Esophagus squamous epithelium (tissue), 5 donors: ENCODE data around the gene C20orf96. TPM values are rescaled to one million over a fixed set of nuclear protein-coding genes. Genes with fewer than 3 reads are reported as not detected.

ENCODE experiments used
- DNase-seq: peaks from one replicate; lab custom pipeline; 2025; lab: John Stamatoyannopoulos, UW
- H3K27ac ChIP-seq, 4 donors: fragments of 200-600 bp; sonication (generic); one replicate each; pipeline ENCODE4 v1.5.1; 2016 to 2019; ENCODE audit warnings: mild to moderate bottlenecking in 1 of 4
- H3K27me3 ChIP-seq, 4 donors: fragments of 200-600 bp; sonication (generic); 1 replicate in 3 of 4; 2 replicates in 1 of 4; pipeline versions ENCODE4 v1.5.1 to v1.6.0; 2017 to 2021; ENCODE audit warnings: antibody characterized with exemption in 1 of 4
- H3K36me3 ChIP-seq, 3 donors: fragments of 200-600 bp; sonication (generic); one replicate each; pipeline ENCODE4 v1.5.1; 2016 to 2019
- H3K4me1 ChIP-seq, 3 donors: fragments of 200-600 bp; sonication (generic); one replicate each; pipeline ENCODE4 v1.5.1; 2017 to 2019
- H3K4me3 ChIP-seq, 4 donors: fragments of 200-600 bp; sonication (generic); 1 replicate in 3 of 4; 2 replicates in 1 of 4; pipeline ENCODE4 v1.5.1; 2016 to 2019; ENCODE audit warnings: mild to moderate bottlenecking in 2 of 4, moderate library complexity in 1 of 4
- H3K9me3 ChIP-seq, 3 donors: fragments of 200-600 bp; sonication (generic); one replicate each; pipeline ENCODE4 v1.5.1; 2016 to 2019
- POLR2A ChIP-seq, 4 donors: fragments of 450-650 bp; IDR thresholded peaks; one replicate each; pipeline ENCODE4 v1.6.1; 2017; ENCODE audit warnings: antibody characterized with exemption in 4 of 4, mild to moderate bottlenecking in 4 of 4, moderate library complexity in 3 of 4
- WGBS, 2 donors: methylation state at CpG; one replicate each; pipeline ENCODE4 v1.1.5; 2018; 5-methylcytosine and 5-hydroxymethylcytosine counted together
- intact Hi-C: fragments of 100-400 bp; cut with DNase I; formaldehyde crosslinking; loops from one replicate; pipeline ENCODE4 v1.15.0; 2022
- total RNA-seq, 4 donors: library from RNA; depleted of rRNA; stranded (reverse); fragments of >200 nt; gene quantifications; one replicate each; pipeline ENCODE4 v1.1.0, GENCODE V29; 2016
- TF ChIP-seq, protein P1 (sequence below), 6 experiments: fragments of 450-650 bp in 4 of 6; fragments of 200-600 bp in 2 of 6; sonication (generic) in 2 of 6; IDR thresholded peaks; one replicate each; pipeline ENCODE4 v1.5.1; 2016 to 2019; ENCODE audit warnings: antibody characterized with exemption in 6 of 6, mild to moderate bottlenecking in 4 of 6, moderate library complexity in 4 of 6
- donor health status: DM: yes; HTN: yes; CAD: no.

Gene C20orf96
- total RNA-seq, 4 donors from 2014 or later = 0.19 to 1.1 (median 0.89) TPM

GRCh38 chr20:278607-279571, 11.7 kb downstream of the C20orf96 start:
- intact Hi-C loops = no loop called here

GRCh38 chr20:278181-278580, 12.4 kb downstream of the C20orf96 start:
- TF ChIP-seq, protein P1, sequence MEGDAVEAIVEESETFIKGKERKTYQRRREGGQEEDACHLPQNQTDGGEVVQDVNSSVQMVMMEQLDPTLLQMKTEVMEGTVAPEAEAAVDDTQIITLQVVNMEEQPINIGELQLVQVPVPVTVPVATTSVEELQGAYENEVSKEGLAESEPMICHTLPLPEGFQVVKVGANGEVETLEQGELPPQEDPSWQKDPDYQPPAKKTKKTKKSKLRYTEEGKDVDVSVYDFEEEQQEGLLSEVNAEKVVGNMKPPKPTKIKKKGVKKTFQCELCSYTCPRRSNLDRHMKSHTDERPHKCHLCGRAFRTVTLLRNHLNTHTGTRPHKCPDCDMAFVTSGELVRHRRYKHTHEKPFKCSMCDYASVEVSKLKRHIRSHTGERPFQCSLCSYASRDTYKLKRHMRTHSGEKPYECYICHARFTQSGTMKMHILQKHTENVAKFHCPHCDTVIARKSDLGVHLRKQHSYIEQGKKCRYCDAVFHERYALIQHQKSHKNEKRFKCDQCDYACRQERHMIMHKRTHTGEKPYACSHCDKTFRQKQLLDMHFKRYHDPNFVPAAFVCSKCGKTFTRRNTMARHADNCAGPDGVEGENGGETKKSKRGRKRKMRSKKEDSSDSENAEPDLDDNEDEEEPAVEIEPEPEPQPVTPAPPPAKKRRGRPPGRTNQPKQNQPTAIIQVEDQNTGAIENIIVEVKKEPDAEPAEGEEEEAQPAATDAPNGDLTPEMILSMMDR (IDR thresholded peaks at IDR 0.05) = no peak
- TF ChIP-seq POLR2A (IDR thresholded peaks at IDR 0.05) = no peak
- Histone ChIP-seq H3K4me1 (no peaks in the 10 kb centered on the region), H3K36me3 (peaks cover 0 to 52% (median 0%) of the 10 kb centered on the region in 3 donors), H3K27ac (no peak overlapping the region), H3K27me3 (no peaks in the 10 kb centered on the region), H3K4me3 (no peak overlapping the region), H3K9me3 (no peaks in the 10 kb centered on the region)
- intact Hi-C loops = no loop called here
- DNase-seq = no peak
- WGBS, 2 donors = 83 to 86% methylated on average over 4 of the region's 5 CpGs

More at GRCh38 chr20:278607-279571, 11.7 kb downstream of the C20orf96 start:
- H3K4me3 ChIP-seq = peak overlapping the region in 1 of 4 donors; percentile 50
- no peaks in the 10 kb centered on the region for H3K9me3 ChIP-seq
- WGBS, 2 donors = 70 to 80% methylated on average over 21 to 32 of the region's 88 CpGs
- TF ChIP-seq, protein P1 (IDR thresholded peaks at IDR 0.05) = peak in 1 of 6 experiments; percentile 9
- TF ChIP-seq POLR2A (IDR thresholded peaks at IDR 0.05) = no peak
- no peak overlapping the region for H3K27ac ChIP-seq
- peaks cover 0 to 52% (median 0%) of the 10 kb centered on the region in 3 donors for H3K36me3 ChIP-seq
- no peaks in the 10 kb centered on the region for H3K27me3 ChIP-seq
- H3K4me1 ChIP-seq = no peaks in the 10 kb centered on the region
- no peak for DNase-seq

- DNase-seq = no peak
- WGBS, 2 donors = 78 to 100% methylated on average over 2 to 3 of the region's 3 CpGs
- TF ChIP-seq, protein P1 (IDR thresholded peaks at IDR 0.05) = no peak
- TF ChIP-seq POLR2A (IDR thresholded peaks at IDR 0.05) = no peak
- H3K27ac ChIP-seq = no peak overlapping the region
- H3K4me3 ChIP-seq = no peak overlapping the region
- no peaks in the 10 kb centered on the region for H3K4me1 ChIP-seq
- peaks cover 0 to 52% (median 0%) of the 10 kb centered on the region in 3 donors for H3K36me3 ChIP-seq
- H3K27me3 ChIP-seq = no peaks in the 10 kb centered on the region
- intact Hi-C loops = no loop called here
- no peaks in the 10 kb centered on the region for H3K9me3 ChIP-seq
Observed at GRCh38 chr20:277496-277781, 13.1 kb downstream of the C20orf96 start.

GRCh38 chr20:276620-277495, 13.7 kb downstream of the C20orf96 start:
- Histone ChIP-seq H3K27ac (no peak overlapping the region), H3K36me3 (peaks cover 0 to 52% (median 0%) of the 10 kb centered on the region in 3 donors), H3K4me1 (no peaks in the 10 kb centered on the region), H3K4me3 (no peak overlapping the region), H3K9me3 (no peaks in the 10 kb centered on the region), H3K27me3 (no peaks in the 10 kb centered on the region)
- intact Hi-C loops = no loop called here
- no peak for DNase-seq
- 94 to 96% methylated on average over 6 to 8 of the region's 12 CpGs for WGBS, 2 donors
- TF ChIP-seq, protein P1 (IDR thresholded peaks at IDR 0.05) = no peak
